Panc1 (cell line): Measurements from ENCODE around the gene MLEC. TPM values are rescaled to one million over a fixed set of nuclear protein-coding genes. Genes with fewer than 3 reads are reported as not detected.

Experiments used
- ATAC-seq: fragments of 200-7000 bp; cut with Tn5 transposase; 2 replicates; pipeline ENCODE4 v1.9.1; 2020; ENCODE audit warnings: mild to moderate bottlenecking, moderate library complexity
- BruUV-seq: library from RNA; stranded (reverse); fragments of 400-500 nt; replicated peaks from 2 replicates; lab custom pipeline; 2021; lab: Mats Ljungman, UMichigan
- CTCF ChIA-PET: fragments of 300-600 bp; sonication (Branson Sonifier 250); formaldehyde crosslinking; loops from one replicate; lab custom pipeline; 2022; ENCODE audit warnings: antibody characterized with exemption; lab: Charles Lee
- POLR2A ChIA-PET: fragments of 300-600 bp; sonication (Branson Sonifier 250); formaldehyde crosslinking; loops from one replicate; lab custom pipeline; 2022; ENCODE audit warnings: antibody characterized with exemption; lab: Charles Lee
- DNase-seq: peaks from one replicate; pipeline ENCODE4 v3.0.0-alpha.2; 2010; ENCODE audit warnings: low read depth, low spot score
- H3K27ac ChIP-seq: 2 replicates; pipeline ENCODE4 v1.5.1; 2011; ENCODE audit warnings: mild to moderate bottlenecking, low read length, inconsistent platforms
- H3K27me3 ChIP-seq: fragments of 200-500 bp; sonication (Bioruptor generic); 2 replicates; pipeline ENCODE4 v1.6.0; 2014; ENCODE audit warnings: low read length, inconsistent platforms; ENCODE audit not compliant: control insufficient read depth, insufficient read depth
- H3K36me3 ChIP-seq: fragments of 200-500 bp; sonication (Bioruptor generic); 2 replicates; pipeline ENCODE4 v1.5.1; 2014; ENCODE audit warnings: inconsistent platforms, mild to moderate bottlenecking, low read length, moderate library complexity; ENCODE audit not compliant: control insufficient read depth, insufficient read depth
- H3K4me1 ChIP-seq: 2 replicates; pipeline ENCODE4 v1.5.1; 2011; ENCODE audit warnings: inconsistent platforms, mild to moderate bottlenecking, low read length, moderate library complexity; ENCODE audit not compliant: control insufficient read depth, insufficient read depth
- H3K4me3 ChIP-seq, 2 experiments: 2 replicates each; pipeline ENCODE4 v1.5.1; 2011 to 2012; ENCODE audit warnings: low read depth in 2 of 2, low read length in 2 of 2, mild to moderate bottlenecking in 2 of 2, inconsistent platforms in 1 of 2, moderate library complexity in 1 of 2
- H3K9me3 ChIP-seq: fragments of 200-500 bp; sonication (Bioruptor generic); 2 replicates; pipeline ENCODE4 v1.5.1; 2014; ENCODE audit warnings: low read depth, mild to moderate bottlenecking, inconsistent platforms, low read length, moderate library complexity; ENCODE audit not compliant: control insufficient read depth, insufficient read depth
- CTCF ChIP-seq: fragments of 450-650 bp; IDR thresholded peaks from 2 replicates; pipeline ENCODE4 v1.5.1; 2017; ENCODE audit warnings: mild to moderate bottlenecking
- POLR2AphosphoS5 ChIP-seq: IDR thresholded peaks from 2 replicates; pipeline ENCODE4 v1.6.1; 2012; ENCODE audit warnings: mild to moderate bottlenecking, low read depth, low read length, moderate library complexity
- REST ChIP-seq, 2 experiments: IDR thresholded peaks; 2 replicates each; pipeline ENCODE4 v1.6.1; 2011 to 2012; ENCODE audit warnings: low read depth in 2 of 2, control low read depth in 1 of 2, low read length in 1 of 2, mild to moderate bottlenecking in 1 of 2, moderate library complexity in 1 of 2; ENCODE audit not compliant: insufficient read depth in 1 of 2
- SIN3A ChIP-seq: IDR thresholded peaks from 2 replicates; pipeline ENCODE4 v1.6.1; 2012; ENCODE audit warnings: low read depth, mild to moderate bottlenecking, low read length, moderate library complexity, borderline replicate concordance; ENCODE audit not compliant: insufficient read depth
- TCF7L2 ChIP-seq: IDR thresholded peaks from 2 replicates; pipeline ENCODE4 v1.6.1; 2011; ENCODE audit warnings: mild to moderate bottlenecking, low read depth, low read length, inconsistent platforms
- in situ Hi-C: cut with HindIII; loops from 2 replicates; pipeline ENCODE4 v1.10.0; 2016; ENCODE audit warnings: low sequenced_read_pairs, low pct_unique_long_range_greater_than_20kb
- intact Hi-C: fragments of 100-400 bp; cut with micrococcal nuclease; formaldehyde crosslinking; loops from one replicate; pipeline ENCODE4 v1.10.0; 2022; ENCODE audit not compliant: unreplicated experiment
- total RNA-seq: library from RNA; stranded (reverse); gene quantifications from one replicate; pipeline ENCODE4 v1.2.1, GENCODE V29; 2021; ENCODE audit not compliant: unreplicated experiment

The MLEC gene
- total RNA-seq, 1 experiment from 2014 or later, result 171 TPM

- Histone ChIP-seq H3K27ac (no peak overlapping the region), H3K4me1 (no peaks in the 10 kb centered on the region), H3K9me3 (no peaks in the 10 kb centered on the region), H3K36me3 (no peaks in the 10 kb centered on the region), H3K4me3 (no peak overlapping the region), H3K27me3 (no peaks in the 10 kb centered on the region)
- ChIA-PET POLR2A (no interaction called here), CTCF (no interaction called here)
- DNase-seq, result no peak
- ATAC-seq, result no peak
- intact Hi-C loops, result no loop called here
- in situ Hi-C loops, result no loop called here
- BruUV-seq, result no TSS peak
- TF ChIP-seq POLR2AphosphoS5, result no peak
Measured at GRCh38 chr12:120739031-120739762, 52.2 kb downstream of the MLEC start.

GRCh38 chr12:120739821-120740613 lies 53.1 kb downstream of the MLEC start:
- Histone ChIP-seq H3K27ac (no peak overlapping the region), H3K36me3 (no peaks in the 10 kb centered on the region), H3K9me3 (no peaks in the 10 kb centered on the region), H3K4me1 (no peaks in the 10 kb centered on the region), H3K4me3 (no peak overlapping the region), H3K27me3 (no peaks in the 10 kb centered on the region)
- no TSS peak for BruUV-seq
- in situ Hi-C loops (no loop called here), intact Hi-C loops (no loop called here)
- ChIA-PET POLR2A (interaction anchor here (0.6 kb wide), 1 partner anchor 286 kb away, joined by 3 read pairs; no protein-coding TSS in a partner anchor), CTCF (no interaction called here)
- no peak for TF ChIP-seq REST (IDR thresholded peaks at IDR 0.05; ENCODE audit: insufficient read depth in 1 of 2, low read depth in 2 of 2, low read length in 1 of 2)
- no peak for TF ChIP-seq POLR2AphosphoS5
- no peak for TF ChIP-seq SIN3A
- TF ChIP-seq CTCF, result no peak
- no peak for TF ChIP-seq TCF7L2
- ATAC-seq (no peak), DNase-seq (no peak)
